ENCODE results near the gene SLC6A6.
A peak's percentile ranks its signal among the peaks of the same experiment; 100 is the strongest.

Gene SLC6A6

GRCh38 chr3:14404186-14404585, 1.8 kb downstream of the SLC6A6 start:
- Histone ChIP-seq H3K9ac (ENCODE audit: low read length) (peak overlapping the region; percentile 90; the same call in 1 of the 2 replicates), H3K27ac (ENCODE audit: low read length) (no peak overlapping the region), H3K4me3 (ENCODE audit: low read length) (no peak overlapping the region; the same call in 1 of the 2 replicates), H2AFZ (ENCODE audit: low read length) (0 out of 2 replicates have a peak overlapping the region, but pooled peaks have one; percentile 97), H3K9me3 (replicated peaks; ENCODE audit: insufficient read depth, low read length) (no peaks in the 10 kb centered on the region), H3K79me2 (ENCODE audit: low read length) (peaks cover 38% of the 10 kb centered on the region), H4K20me1 (ENCODE audit: insufficient read depth, low read length) (no peaks in the 10 kb centered on the region), H3F3A (ENCODE audit: insufficient read depth, low read length) (peaks cover 4% of the 10 kb centered on the region), H3K4me1 (ENCODE audit: low read length) (peaks cover 16% of the 10 kb centered on the region), H3K36me3 (replicated peaks; ENCODE audit: insufficient read depth, low read length) (no peaks in the 10 kb centered on the region), H3K9me2 (replicated peaks; ENCODE audit: insufficient read depth, low read length) (no peaks in the 10 kb centered on the region), H3K4me2 (ENCODE audit: low read depth, low read length) (peak overlapping the region; percentile 96), H3K27me3 (replicated peaks; ENCODE audit: insufficient read depth, low read length) (no peaks in the 10 kb centered on the region)
- TF ChIP-seq EZH2phosphoT487 (IDR thresholded peaks at IDR 0.05; ENCODE audit: low read length) (no peak), EZH2 (optimal IDR thresholded peaks at IDR 0.05; ENCODE audit: low read depth, low read length) (no peak), CTCF (IDR thresholded peaks at IDR 0.05; ENCODE audit: low read length) (no peak)
- DNase-seq, result no peak

GRCh38 chr3:14404631-14405359, 2.4 kb downstream of the SLC6A6 start:
- Histone ChIP-seq H3K4me3 (ENCODE audit: low read length) (no peak overlapping the region), H3K36me3 (replicated peaks; ENCODE audit: insufficient read depth, low read length) (no peaks in the 10 kb centered on the region), H3K79me2 (ENCODE audit: low read length) (peaks cover 38% of the 10 kb centered on the region), H3K4me2 (ENCODE audit: low read depth, low read length) (no peak overlapping the region), H3F3A (ENCODE audit: insufficient read depth, low read length) (peaks cover 4% of the 10 kb centered on the region), H3K9me2 (replicated peaks; ENCODE audit: insufficient read depth, low read length) (no peaks in the 10 kb centered on the region), H2AFZ (ENCODE audit: low read length) (no peak overlapping the region), H3K9ac (ENCODE audit: low read length) (no peak overlapping the region), H3K27ac (ENCODE audit: low read length) (no peak overlapping the region), H3K9me3 (replicated peaks; ENCODE audit: insufficient read depth, low read length) (no peaks in the 10 kb centered on the region), H3K27me3 (replicated peaks; ENCODE audit: insufficient read depth, low read length) (no peaks in the 10 kb centered on the region), H3K4me1 (ENCODE audit: low read length) (peaks cover 16% of the 10 kb centered on the region), H4K20me1 (ENCODE audit: insufficient read depth, low read length) (no peaks in the 10 kb centered on the region)
- DNase-seq, result no peak
- TF ChIP-seq EZH2phosphoT487 (IDR thresholded peaks at IDR 0.05; ENCODE audit: low read length) (no peak), CTCF (IDR thresholded peaks at IDR 0.05; ENCODE audit: low read length) (no peak), EZH2 (optimal IDR thresholded peaks at IDR 0.05; ENCODE audit: low read depth, low read length) (no peak)

- Histone ChIP-seq H3F3A (ENCODE audit: insufficient read depth, low read length) (peaks cover 4% of the 10 kb centered on the region), H2AFZ (ENCODE audit: low read length) (no peak overlapping the region), H3K4me1 (ENCODE audit: low read length) (peaks cover 16% of the 10 kb centered on the region), H3K4me2 (ENCODE audit: low read depth, low read length) (no peak overlapping the region), H4K20me1 (ENCODE audit: insufficient read depth, low read length) (no peaks in the 10 kb centered on the region), H3K9ac (ENCODE audit: low read length) (no peak overlapping the region), H3K9me3 (replicated peaks; ENCODE audit: insufficient read depth, low read length) (no peaks in the 10 kb centered on the region), H3K36me3 (replicated peaks; ENCODE audit: insufficient read depth, low read length) (no peaks in the 10 kb centered on the region), H3K27me3 (replicated peaks; ENCODE audit: insufficient read depth, low read length) (no peaks in the 10 kb centered on the region), H3K27ac (ENCODE audit: low read length) (no peak overlapping the region), H3K9me2 (replicated peaks; ENCODE audit: insufficient read depth, low read length) (no peaks in the 10 kb centered on the region), H3K79me2 (ENCODE audit: low read length) (peaks cover 38% of the 10 kb centered on the region), H3K4me3 (ENCODE audit: low read length) (no peak overlapping the region)
- TF ChIP-seq EZH2 (optimal IDR thresholded peaks at IDR 0.05; ENCODE audit: low read depth, low read length) (no peak), CTCF (IDR thresholded peaks at IDR 0.05; ENCODE audit: low read length) (no peak), EZH2phosphoT487 (IDR thresholded peaks at IDR 0.05; ENCODE audit: low read length) (no peak)
- DNase-seq, result no peak
Observed at GRCh38 chr3:14405360-14406238, 3.2 kb downstream of the SLC6A6 start.
